ENCODE results near the gene RAPGEF1. TPM values are rescaled to one million over a fixed set of nuclear protein-coding genes. Genes with fewer than 3 reads are reported as not detected.
A peak's percentile ranks its signal among the peaks of the same experiment; 100 is the strongest.
"Not testable (repeated sequence)": the region's sequence is repeated elsewhere in the genome, so short reads cannot be mapped to it uniquely, and the experiment has no call there.

Gene RAPGEF1
- total and polyA plus RNA-seq, 5 donors from 2014 or later, result 3.8 to 159 (median 4.6) TPM

DNA sequence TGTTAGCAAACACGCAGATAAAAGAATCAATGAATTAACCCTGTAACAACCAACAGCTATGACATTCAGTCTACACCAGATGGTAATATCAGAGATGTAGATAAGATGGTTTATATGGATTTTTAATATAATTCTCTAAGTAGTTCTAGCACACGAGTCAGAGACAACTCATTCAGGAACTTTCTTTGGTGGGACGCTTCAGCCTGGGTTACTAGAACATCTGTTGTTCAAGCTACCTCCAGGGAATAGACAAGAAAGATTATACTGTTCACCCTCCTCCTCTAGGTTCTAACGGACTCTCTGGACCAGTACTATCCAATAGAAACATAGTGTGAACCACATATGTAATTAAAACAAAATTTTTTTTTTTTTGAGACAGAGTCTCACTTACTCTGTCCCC is 73.8 kb downstream of the RAPGEF1 start:
- peak overlapping the region in 2 of 4 donors; percentile 13 to 14 for H3K4me3 Mint-ChIP-seq
- H3K27me3 Mint-ChIP-seq, result no peaks in the 10 kb centered on the region
- no peaks in the 10 kb centered on the region for H3K9me3 ChIP-seq (ENCODE audit: control insufficient read depth in 2 of 2, low read length in 2 of 2)
- H3K27me3 ChIP-seq (ENCODE audit: control insufficient read depth, insufficient read depth, low read length), result no peaks in the 10 kb centered on the region
- H3K9me3 Mint-ChIP-seq, result no peaks in the 10 kb centered on the region
- ATAC-seq (ENCODE audit: low read depth in 2 of 2), result no peak
- DNase-seq, result no peak
- H3K36me3 ChIP-seq (ENCODE audit: control insufficient read depth, insufficient read depth, low read length), result no peaks in the 10 kb centered on the region
- peak overlapping the region in 2 of 3 donors; percentile 75 to 97 for H3K27ac Mint-ChIP-seq
- no peak overlapping the region for H3K27ac ChIP-seq (ENCODE audit: insufficient read depth, low read length, poor library complexity, severe bottlenecking)
- H3K4me1 ChIP-seq (ENCODE audit: control insufficient read depth, insufficient read depth, low read length, poor library complexity, severe bottlenecking), result peaks cover 81% of the 10 kb centered on the region
- peak overlapping the region; percentile 35 for H3K4me3 ChIP-seq (ENCODE audit: low read depth, low read length)
- H3K4me1 Mint-ChIP-seq, result peaks cover 66 to 91% (median 78%) of the 10 kb centered on the region in 4 donors
- peaks cover 7% of the 10 kb centered on the region for H3K36me3 Mint-ChIP-seq

DNA sequence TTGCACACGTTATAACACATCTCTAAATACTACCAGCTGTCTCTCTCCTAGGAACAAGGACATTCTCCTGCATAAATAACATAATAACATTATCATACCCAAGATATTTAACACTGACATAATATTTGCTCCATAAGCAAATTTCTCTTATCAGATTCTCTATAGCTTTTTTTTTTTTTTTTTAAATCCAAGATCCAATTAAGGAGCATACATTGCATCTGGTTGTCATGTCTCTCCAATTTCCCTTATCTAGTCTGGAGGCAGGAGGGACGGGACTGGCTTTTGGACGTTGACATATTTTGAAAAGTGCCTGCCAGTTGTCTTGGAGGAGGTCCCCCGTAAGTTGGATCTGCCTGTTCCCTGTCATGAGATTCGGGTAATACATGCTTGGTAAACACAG is 76.6 kb downstream of the RAPGEF1 start:
- Mint-ChIP-seq H3K4me1 (peaks cover 53 to 84% (median 70%) of the 10 kb centered on the region in 4 donors), H3K27ac (peak overlapping the region in 1 of 3 donors; percentile 8), H3K4me3 (peak overlapping the region in 1 of 4 donors; percentile 20), H3K27me3 (no peaks in the 10 kb centered on the region), H3K36me3 (peaks cover 7% of the 10 kb centered on the region), H3K9me3 (no peaks in the 10 kb centered on the region)
- H3K9me3 ChIP-seq (ENCODE audit: control insufficient read depth in 2 of 2, low read length in 2 of 2), result no peaks in the 10 kb centered on the region
- H3K36me3 ChIP-seq (ENCODE audit: control insufficient read depth, insufficient read depth, low read length), result no peaks in the 10 kb centered on the region
- no peak for ATAC-seq (ENCODE audit: low read depth in 2 of 2)
- H3K4me1 ChIP-seq (ENCODE audit: control insufficient read depth, insufficient read depth, low read length, poor library complexity, severe bottlenecking), result peaks cover 63% of the 10 kb centered on the region
- H3K27me3 ChIP-seq (ENCODE audit: control insufficient read depth, insufficient read depth, low read length), result no peaks in the 10 kb centered on the region
- H3K4me3 ChIP-seq (ENCODE audit: low read depth, low read length), result no peak overlapping the region
- H3K27ac ChIP-seq (ENCODE audit: insufficient read depth, low read length, poor library complexity, severe bottlenecking), result no peak overlapping the region
- no peak for DNase-seq

DNA sequence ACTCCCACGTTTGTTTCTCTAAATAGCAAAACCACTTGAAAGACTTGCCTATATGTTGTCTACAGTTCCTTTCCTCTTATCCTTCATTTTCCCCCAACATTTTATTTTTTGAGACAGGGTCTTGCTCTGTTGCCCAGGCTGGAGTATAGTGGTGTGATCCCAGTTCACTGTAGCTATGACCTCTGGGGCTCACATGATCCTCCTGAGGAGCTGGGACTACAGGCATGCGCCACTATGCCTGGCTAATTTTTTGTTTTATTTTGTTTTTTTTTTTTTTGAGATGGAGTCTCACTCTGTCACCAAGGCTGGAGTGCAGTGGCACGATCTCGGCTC is 77.6 kb downstream of the RAPGEF1 start:
- H3K9me3 ChIP-seq (ENCODE audit: control insufficient read depth in 2 of 2, low read length in 2 of 2); H3K27me3 ChIP-seq (ENCODE audit: control insufficient read depth, insufficient read depth, low read length); DNase-seq; ATAC-seq (ENCODE audit: low read depth in 2 of 2); H3K4me3 ChIP-seq (ENCODE audit: low read depth, low read length); H3K27me3 Mint-ChIP-seq; H3K9me3 Mint-ChIP-seq; H3K36me3 Mint-ChIP-seq; H3K36me3 ChIP-seq (ENCODE audit: control insufficient read depth, insufficient read depth, low read length): not testable (repeated sequence)
- Histone ChIP-seq H3K4me1 (ENCODE audit: control insufficient read depth, insufficient read depth, low read length, poor library complexity, severe bottlenecking) (peaks cover 63% of the 10 kb centered on the region), H3K27ac (ENCODE audit: insufficient read depth, low read length, poor library complexity, severe bottlenecking) (peak overlapping the region; percentile 51)
- H3K27ac Mint-ChIP-seq, result peak overlapping the region; percentile 82 to 95 (median 88)
- H3K4me1 Mint-ChIP-seq, result peaks cover 52 to 85% (median 68%) of the 10 kb centered on the region in 4 donors
- H3K4me3 Mint-ChIP-seq, result peak overlapping the region in 2 of 4 donors; percentile 7 to 68

DNA sequence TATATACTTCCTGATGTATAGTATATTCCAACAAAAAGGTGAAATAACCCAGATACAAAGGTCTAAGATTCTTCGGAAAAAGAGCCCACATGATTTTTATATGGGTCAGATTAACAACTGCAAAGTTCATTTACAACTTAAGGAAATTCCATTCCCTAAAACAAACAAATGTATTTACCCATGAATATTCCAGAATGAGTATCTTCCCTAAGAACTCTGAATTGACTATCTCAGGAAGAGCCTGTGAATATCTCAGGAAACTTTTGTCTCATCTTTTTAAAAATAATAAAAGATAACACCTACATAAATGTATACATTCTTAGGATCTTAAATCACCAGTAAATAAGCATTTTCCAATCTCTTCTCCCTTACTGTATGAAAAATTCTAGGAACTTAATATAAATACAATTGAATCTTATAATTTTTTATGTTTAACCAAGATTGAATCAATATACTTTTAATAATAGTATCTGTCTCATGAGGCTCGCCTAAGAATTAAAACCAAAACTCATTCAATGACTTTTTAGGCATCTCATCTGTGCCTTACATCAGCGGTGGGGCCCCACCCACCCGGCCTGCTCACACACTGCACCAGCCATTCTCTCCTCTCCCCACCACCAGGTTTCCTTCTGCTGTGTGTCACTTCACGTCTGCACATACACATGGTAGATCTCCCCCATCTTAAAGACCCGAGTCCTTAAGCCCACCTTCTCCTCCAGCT is 78.1 kb downstream of the RAPGEF1 start:
- H3K27ac ChIP-seq (ENCODE audit: insufficient read depth, low read length, poor library complexity, severe bottlenecking), result peak overlapping the region; percentile 51
- Mint-ChIP-seq H3K27me3 (no peaks in the 10 kb centered on the region), H3K4me3 (peak overlapping the region in 2 of 4 donors; percentile 7 to 68), H3K9me3 (no peaks in the 10 kb centered on the region), H3K36me3 (peaks cover 7% of the 10 kb centered on the region), H3K27ac (peak overlapping the region; percentile 82 to 95 (median 88)), H3K4me1 (peaks cover 54 to 84% (median 70%) of the 10 kb centered on the region in 4 donors)
- no peak overlapping the region for H3K4me3 ChIP-seq (ENCODE audit: low read depth, low read length)
- H3K27me3 ChIP-seq (ENCODE audit: control insufficient read depth, insufficient read depth, low read length), result no peaks in the 10 kb centered on the region
- DNase-seq (peak; percentile 44 to 82 (median 50)), ATAC-seq (ENCODE audit: low read depth in 2 of 2) (peak; percentile 93 to 95)
- H3K36me3 ChIP-seq (ENCODE audit: control insufficient read depth, insufficient read depth, low read length), result no peaks in the 10 kb centered on the region
- peaks cover 63% of the 10 kb centered on the region for H3K4me1 ChIP-seq (ENCODE audit: control insufficient read depth, insufficient read depth, low read length, poor library complexity, severe bottlenecking)
- H3K9me3 ChIP-seq (ENCODE audit: control insufficient read depth in 2 of 2, low read length in 2 of 2), result no peaks in the 10 kb centered on the region

DNA sequence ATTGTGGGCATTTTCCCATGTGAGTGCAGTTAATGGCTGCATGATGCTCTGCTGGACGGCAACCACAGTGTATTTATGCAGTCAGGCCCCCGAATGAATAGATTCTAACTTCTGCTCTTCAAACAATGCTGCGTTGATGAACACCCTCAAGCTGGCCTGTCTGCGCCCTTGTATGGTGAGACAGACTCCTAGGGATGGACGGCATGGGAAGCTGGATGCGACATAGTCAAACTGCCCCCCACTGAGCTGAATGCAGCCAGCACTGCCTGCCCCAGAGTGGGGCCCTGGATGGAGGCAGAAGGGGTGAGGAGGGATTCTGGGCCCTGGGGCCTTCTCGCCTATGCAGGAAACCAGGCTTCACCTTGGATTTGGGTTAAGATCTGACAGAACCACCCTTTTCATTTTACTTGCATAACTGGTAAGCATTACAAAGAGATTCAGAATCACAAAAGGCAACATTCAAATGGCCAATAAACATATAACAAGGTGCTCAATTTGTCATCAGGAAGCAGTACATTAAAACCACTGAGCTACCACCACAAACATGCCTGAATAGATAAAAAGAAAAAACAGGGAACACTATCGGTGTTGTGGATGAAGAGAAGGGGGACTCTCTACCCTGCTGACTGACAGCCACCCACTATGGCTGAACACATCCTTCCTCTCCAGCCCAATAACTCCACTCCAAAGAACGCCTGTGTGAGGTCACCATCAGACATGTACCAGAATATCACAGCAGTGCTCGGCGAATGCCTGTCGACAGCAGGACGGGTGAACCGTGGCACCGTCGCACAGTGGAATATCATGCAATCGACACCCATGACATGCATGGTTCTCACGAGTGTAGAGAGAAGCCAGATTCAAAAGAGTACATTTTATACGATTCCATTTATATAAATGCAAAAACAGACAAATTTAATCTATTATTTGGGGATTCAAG is 79.1 kb downstream of the RAPGEF1 start:
- DNase-seq, result no peak
- H3K27ac ChIP-seq (ENCODE audit: insufficient read depth, low read length, poor library complexity, severe bottlenecking), result no peak overlapping the region
- no peaks in the 10 kb centered on the region for H3K36me3 ChIP-seq (ENCODE audit: control insufficient read depth, insufficient read depth, low read length)
- no peaks in the 10 kb centered on the region for H3K9me3 Mint-ChIP-seq
- H3K4me3 Mint-ChIP-seq, result no peak overlapping the region
- ATAC-seq (ENCODE audit: low read depth in 2 of 2), result no peak
- H3K27me3 Mint-ChIP-seq, result no peaks in the 10 kb centered on the region
- H3K27ac Mint-ChIP-seq, result peak overlapping the region in 1 of 3 donors; percentile 60
- peaks cover 7% of the 10 kb centered on the region for H3K36me3 Mint-ChIP-seq
- H3K4me1 ChIP-seq (ENCODE audit: control insufficient read depth, insufficient read depth, low read length, poor library complexity, severe bottlenecking), result peaks cover 62% of the 10 kb centered on the region
- no peaks in the 10 kb centered on the region for H3K9me3 ChIP-seq (ENCODE audit: control insufficient read depth in 2 of 2, low read length in 2 of 2)
- H3K4me3 ChIP-seq (ENCODE audit: low read depth, low read length), result no peak overlapping the region
- H3K4me1 Mint-ChIP-seq, result peaks cover 58 to 85% (median 73%) of the 10 kb centered on the region in 4 donors
- no peaks in the 10 kb centered on the region for H3K27me3 ChIP-seq (ENCODE audit: control insufficient read depth, insufficient read depth, low read length)

DNA sequence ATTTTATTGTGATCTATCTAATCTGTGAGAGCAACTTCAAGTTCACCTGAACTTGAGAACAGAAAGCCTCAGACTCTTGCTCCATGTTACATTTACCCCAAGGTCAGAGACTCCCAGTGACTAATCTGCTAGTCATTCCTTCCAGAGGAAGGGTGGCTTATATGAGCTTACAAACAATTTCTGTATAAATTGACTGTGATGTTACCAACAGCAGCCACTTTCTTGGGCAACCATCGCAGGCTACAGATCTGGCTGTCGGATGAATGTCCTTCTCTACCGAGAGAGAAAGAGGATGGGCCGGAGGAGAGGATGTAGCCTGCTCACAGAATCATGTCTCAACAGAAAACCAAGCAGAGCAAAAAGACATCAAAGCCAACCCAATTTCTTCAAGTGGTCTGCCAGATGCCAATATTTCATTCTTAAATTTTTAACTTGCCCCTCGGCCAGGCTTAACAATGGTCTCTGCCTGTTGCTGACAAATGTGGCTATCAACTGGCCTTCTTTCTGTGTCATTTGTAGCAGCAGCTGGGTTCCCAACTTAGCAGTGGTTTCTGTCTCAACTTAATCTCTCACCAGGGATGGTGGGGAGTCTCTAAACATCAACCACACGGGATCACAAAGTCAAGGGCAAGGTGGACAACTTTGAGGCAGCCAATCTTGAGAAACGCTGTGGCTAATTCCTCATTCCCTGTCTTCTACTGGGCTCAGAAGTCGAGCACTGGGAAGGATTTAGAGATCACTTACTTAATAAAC is 81.3 kb downstream of the RAPGEF1 start:
- Histone ChIP-seq H3K4me1 (ENCODE audit: control insufficient read depth, insufficient read depth, low read length, poor library complexity, severe bottlenecking) (peaks cover 56% of the 10 kb centered on the region), H3K27me3 (ENCODE audit: control insufficient read depth, insufficient read depth, low read length) (no peaks in the 10 kb centered on the region), H3K4me3 (ENCODE audit: low read depth, low read length) (no peak overlapping the region), H3K36me3 (ENCODE audit: control insufficient read depth, insufficient read depth, low read length) (no peaks in the 10 kb centered on the region), H3K9me3 (ENCODE audit: control insufficient read depth in 2 of 2, low read length in 2 of 2) (no peaks in the 10 kb centered on the region), H3K27ac (ENCODE audit: insufficient read depth, low read length, poor library complexity, severe bottlenecking) (peak overlapping the region; percentile 49)
- H3K27ac Mint-ChIP-seq, result peak overlapping the region; percentile 88 to 98 (median 88)
- peaks cover 40 to 82% (median 65%) of the 10 kb centered on the region in 4 donors for H3K4me1 Mint-ChIP-seq
- H3K9me3 Mint-ChIP-seq, result no peaks in the 10 kb centered on the region
- no peak for ATAC-seq (ENCODE audit: low read depth in 2 of 2)
- peak overlapping the region in 2 of 4 donors; percentile 64 to 72 for H3K4me3 Mint-ChIP-seq
- no peak for DNase-seq
- H3K36me3 Mint-ChIP-seq, result no peaks in the 10 kb centered on the region
- no peaks in the 10 kb centered on the region for H3K27me3 Mint-ChIP-seq

DNA sequence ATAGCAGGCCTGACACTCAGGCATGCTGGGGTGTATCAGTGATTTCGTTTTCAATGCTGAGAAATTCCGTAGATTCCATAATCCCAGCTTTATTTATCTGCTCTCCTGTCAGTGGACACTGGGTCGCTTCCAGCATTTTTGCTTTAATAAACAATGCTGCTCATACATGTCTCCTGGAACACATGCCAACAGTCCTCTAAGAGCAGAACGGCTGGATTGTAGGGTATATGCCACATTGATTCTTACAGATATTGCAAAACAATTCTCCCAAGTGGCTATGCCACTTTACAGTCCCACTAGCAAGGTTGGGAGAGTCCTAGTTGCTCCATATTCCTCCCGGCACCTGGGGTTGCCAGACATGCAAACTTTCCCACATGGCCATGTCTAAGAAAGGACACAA is 81.9 kb downstream of the RAPGEF1 start:
- DNase-seq, result no peak
- Mint-ChIP-seq H3K4me3 (peak overlapping the region in 2 of 4 donors; percentile 64 to 72), H3K36me3 (no peaks in the 10 kb centered on the region), H3K27me3 (no peaks in the 10 kb centered on the region), H3K4me1 (peaks cover 34 to 78% (median 59%) of the 10 kb centered on the region in 4 donors), H3K27ac (peak overlapping the region; percentile 88 to 98 (median 88)), H3K9me3 (no peaks in the 10 kb centered on the region)
- peaks cover 56% of the 10 kb centered on the region for H3K4me1 ChIP-seq (ENCODE audit: control insufficient read depth, insufficient read depth, low read length, poor library complexity, severe bottlenecking)
- peak overlapping the region; percentile 49 for H3K27ac ChIP-seq (ENCODE audit: insufficient read depth, low read length, poor library complexity, severe bottlenecking)
- ATAC-seq (ENCODE audit: low read depth in 2 of 2), result no peak
- no peaks in the 10 kb centered on the region for H3K36me3 ChIP-seq (ENCODE audit: control insufficient read depth, insufficient read depth, low read length)
- no peaks in the 10 kb centered on the region for H3K27me3 ChIP-seq (ENCODE audit: control insufficient read depth, insufficient read depth, low read length)
- no peak overlapping the region for H3K4me3 ChIP-seq (ENCODE audit: low read depth, low read length)
- H3K9me3 ChIP-seq (ENCODE audit: control insufficient read depth in 2 of 2, low read length in 2 of 2), result no peaks in the 10 kb centered on the region
